ENCODE data around the gene SCUBE2. TPM values are rescaled to one million over a fixed set of nuclear protein-coding genes. Genes with fewer than 3 reads are reported as not detected.

Gene SCUBE2
- total and polyA plus RNA-seq, 2 donors (not counting 3 experiments of a cell fraction or from before 2014, with no cell fraction given) = 0.55 to 3.5 TPM

GRCh38 chr11:9037046-9037780 lies 54.2 kb downstream of the SCUBE2 start:
- Histone ChIP-seq H3K9me3 (replicated peaks; ENCODE audit: control insufficient read depth, insufficient read depth, low read length) (no peaks in the 10 kb centered on the region), H3K4me3 (replicated peaks in 1 of 3; ENCODE audit: insufficient read depth in 1 of 3, low read depth in 1 of 3, low read length in 3 of 3) (no peak overlapping the region), H2AFZ (ENCODE audit: low read depth, low read length) (no peak overlapping the region), H3K4me2 (ENCODE audit: insufficient read depth, low read length) (no peak overlapping the region), H3K9me1 (replicated peaks; ENCODE audit: control insufficient read depth, extremely low read depth, insufficient read depth, low read length) (no peaks in the 10 kb centered on the region), H3K27me3 (ENCODE audit: control insufficient read depth in 2 of 2, insufficient read depth in 2 of 2, low read length in 2 of 2) (peaks cover 8 to 12% of the 10 kb centered on the region in 2 experiments), H3K27ac (ENCODE audit: insufficient read depth, low read depth, low read length) (no peak overlapping the region), H3K9ac (replicated peaks; ENCODE audit: extremely low read depth, insufficient read depth, low read length) (no peak overlapping the region), H3K79me2 (ENCODE audit: control insufficient read depth, insufficient read depth, low read length) (no peaks in the 10 kb centered on the region), H3K36me3 (ENCODE audit: control insufficient read depth in 2 of 2, extremely low read depth in 1 of 2, insufficient read depth in 2 of 2, low read length in 2 of 2) (no peaks in the 10 kb centered on the region), H4K20me1 (replicated peaks; ENCODE audit: control insufficient read depth, extremely low read depth, insufficient read depth, low read length) (no peaks in the 10 kb centered on the region), H3K4me1 (ENCODE audit: control insufficient read depth, extremely low read depth, insufficient read depth, low read length) (no peaks in the 10 kb centered on the region)
- dilution Hi-C loops (cut with MboI; ENCODE audit: extremely low pct_ligation_motif_present, low sequenced_read_pairs) = no loop called here
- FAIRE-seq = no peak
- ChIA-PET CTCF (interaction anchor here (1.1 to 2.6 kb wide), 7 partner anchors 9 to 100 kb away, joined by 3 to 12 read pairs (median 3); no protein-coding TSS in a partner anchor), POLR2A (no interaction called here)
- TF ChIP-seq GATA2 (IDR thresholded peaks at IDR 0.05; ENCODE audit: insufficient read depth, insufficient read length, low read depth, low read length) (no peak), MYC (IDR thresholded peaks at IDR 0.05; ENCODE audit: low read depth, low read length) (no peak), POLR2AphosphoS5 (IDR thresholded peaks at IDR 0.05; ENCODE audit: insufficient read depth, low read depth, low read length) (no peak), MAX (IDR thresholded peaks at IDR 0.05; ENCODE audit: insufficient read depth, insufficient read length) (no peak)
- no peak for DNase-seq (ENCODE audit: low read depth, low spot score)
- intact Hi-C loops (cut with micrococcal nuclease) = no loop called here
- BruUV-seq (replicated peaks) = no TSS peak

DNA sequence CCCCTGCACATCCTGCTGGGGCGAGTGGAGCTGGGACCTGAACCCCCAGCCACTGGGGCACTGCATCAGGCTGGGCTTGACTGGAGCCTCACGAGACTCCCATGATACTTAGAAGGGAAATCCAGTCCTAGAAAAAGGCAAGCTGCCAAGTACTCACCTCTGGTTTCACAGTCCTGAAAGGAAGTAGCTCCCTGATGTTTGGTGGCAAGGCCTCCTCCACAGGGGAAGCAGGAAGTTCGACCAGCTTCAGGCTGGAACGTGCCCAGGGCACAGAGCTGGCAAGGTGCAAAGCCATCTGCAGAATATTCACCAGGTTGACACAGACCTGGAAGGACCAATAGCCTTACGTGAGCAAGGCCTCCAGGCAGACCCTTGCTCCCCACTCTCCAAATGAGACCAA lies 60.8 kb downstream of the SCUBE2 start:
- no peak for FAIRE-seq

More for the DNA sequence above, 60.8 kb downstream of the SCUBE2 start:
- H2AFZ ChIP-seq (ENCODE audit: low read depth, low read length) = no peak overlapping the region
- no peaks in the 10 kb centered on the region for H3K9me1 ChIP-seq (replicated peaks; ENCODE audit: control insufficient read depth, extremely low read depth, insufficient read depth, low read length)
- H3K9ac ChIP-seq (replicated peaks; ENCODE audit: extremely low read depth, insufficient read depth, low read length) = no peak overlapping the region
- H3K4me2 ChIP-seq (ENCODE audit: insufficient read depth, low read length) = no peak overlapping the region
- ChIA-PET CTCF (interaction anchor here (1.0 kb wide), 1 partner anchor 13 kb away, joined by 3 read pairs; no protein-coding TSS in a partner anchor), POLR2A (no interaction called here)
- TF ChIP-seq GATA2 (IDR thresholded peaks at IDR 0.05; ENCODE audit: insufficient read depth, insufficient read length, low read depth, low read length) (no peak), FOS (IDR thresholded peaks at IDR 0.05; ENCODE audit: borderline replicate concordance, insufficient read depth, low read length) (no peak), MYC (IDR thresholded peaks at IDR 0.05; ENCODE audit: low read depth, low read length) (no peak), EZH2 (IDR thresholded peaks at IDR 0.05; ENCODE audit: borderline replicate concordance, low read depth, low read length, severe bottlenecking) (no peak), JUN (IDR thresholded peaks at IDR 0.05; ENCODE audit: borderline replicate concordance, insufficient read depth, insufficient read length, low read depth) (no peak), CTCF (IDR thresholded peaks at IDR 0.05; ENCODE audit: extremely low read depth in 1 of 2, insufficient read depth in 1 of 2, low read depth in 1 of 2, low read length in 2 of 2) (no peak), POLR2A (IDR thresholded peaks at IDR 0.05; ENCODE audit: low read depth, low read length) (no peak)
- H3K27me3 ChIP-seq (ENCODE audit: control insufficient read depth in 2 of 2, insufficient read depth in 2 of 2, low read length in 2 of 2) = no peaks in the 10 kb centered on the region
- H3K9me3 ChIP-seq (replicated peaks; ENCODE audit: control insufficient read depth, insufficient read depth, low read length) = no peaks in the 10 kb centered on the region
- H3K79me2 ChIP-seq (ENCODE audit: control insufficient read depth, insufficient read depth, low read length) = no peaks in the 10 kb centered on the region
- intact Hi-C loops (cut with micrococcal nuclease) (no loop called here), dilution Hi-C loops (cut with MboI; ENCODE audit: extremely low pct_ligation_motif_present, low sequenced_read_pairs) (no loop called here)
- no peak for DNase-seq (ENCODE audit: low read depth, low spot score)
- H3K27ac ChIP-seq (ENCODE audit: insufficient read depth, low read depth, low read length) = no peak overlapping the region
- H3K4me3 ChIP-seq (replicated peaks in 1 of 3; ENCODE audit: insufficient read depth in 1 of 3, low read depth in 1 of 3, low read length in 3 of 3) = no peak overlapping the region
- no TSS peak for BruUV-seq (replicated peaks)
- no peaks in the 10 kb centered on the region for H3K36me3 ChIP-seq (ENCODE audit: control insufficient read depth in 2 of 2, extremely low read depth in 1 of 2, insufficient read depth in 2 of 2, low read length in 2 of 2)
- H3K4me1 ChIP-seq (ENCODE audit: control insufficient read depth, extremely low read depth, insufficient read depth, low read length) = no peaks in the 10 kb centered on the region
- no peaks in the 10 kb centered on the region for H4K20me1 ChIP-seq (replicated peaks; ENCODE audit: control insufficient read depth, extremely low read depth, insufficient read depth, low read length)
